B cell (primary cell): ENCODE measurements around the gene ZNF547. TPM values are rescaled to one million over a fixed set of nuclear protein-coding genes. Genes with fewer than 3 reads are reported as not detected.

ENCODE experiments used
- ATAC-seq: fragments of 200-7000 bp; cut with Tn5 transposase; one replicate; pipeline ENCODE4 v1.10.0; 2021; ENCODE audit warnings: low read depth, mild to moderate bottlenecking, moderate number of reproducible peaks, moderate library complexity
- CTCF ChIA-PET: fragments of 350-600 bp; sonication (Branson Sonifier 250); formaldehyde crosslinking; loops from one replicate; lab custom pipeline; 2021; ENCODE audit warnings: antibody characterized with exemption, inconsistent platforms; lab: Charles Lee
- POLR2A ChIA-PET: fragments of 350-600 bp; sonication (Branson Sonifier 250); formaldehyde crosslinking; loops from one replicate; lab custom pipeline; 2021; ENCODE audit warnings: antibody characterized with exemption; lab: Charles Lee
- DNase-seq: peaks from one replicate; pipeline ENCODE4 v3.0.0; 2013
- H2AFZ ChIP-seq: 2 replicates; pipeline ENCODE4 v1.6.1; 2012; ENCODE audit warnings: mild to moderate bottlenecking, low read depth, low read length; ENCODE audit not compliant: insufficient read depth, poor library complexity, severe bottlenecking
- H3K27ac ChIP-seq, 2 donors: 1 replicate in 1 of 2; 2 replicates in 1 of 2; pipeline ENCODE4 v1.5.1; 2012 to 2013; ENCODE audit warnings: low read length in 2 of 2, mild to moderate bottlenecking in 2 of 2, moderate library complexity in 1 of 2
- H3K27me3 ChIP-seq, 4 experiments: fragments of 200-600 bp in 1 of 4; sonication (generic) in 1 of 4; replicated peaks in 1 of 4; 1 replicate in 2 of 4; 2 replicates in 2 of 4; pipeline versions ENCODE4 v1.6.1 to v1.7.0; 2013 to 2016; ENCODE audit warnings: low read length in 3 of 4, mild to moderate bottlenecking in 2 of 4, mixed read lengths in 1 of 4, moderate library complexity in 1 of 4; ENCODE audit not compliant: insufficient read depth in 4 of 4, control insufficient read depth in 3 of 4; ENCODE audit errors: control extremely low read depth in 1 of 4
- H3K36me3 ChIP-seq, 2 experiments: replicated peaks in 1 of 2; 1 replicate in 1 of 2; 2 replicates in 1 of 2; pipeline versions ENCODE4 v1.6.1 to v1.7.1; 2013; ENCODE audit warnings: low read length in 1 of 2; ENCODE audit not compliant: insufficient read depth in 2 of 2, control insufficient read depth in 1 of 2; ENCODE audit errors: control extremely low read depth in 1 of 2, extremely low read depth in 1 of 2
- H3K4me1 ChIP-seq, 2 donors: fragments of 200-600 bp in 1 of 2; sonication (generic) in 1 of 2; 1 replicate in 1 of 2; 2 replicates in 1 of 2; pipeline versions ENCODE4 v1.5.1 to v1.6.1; 2013 to 2017; ENCODE audit warnings: low read length in 2 of 2; ENCODE audit not compliant: control insufficient read depth in 2 of 2, insufficient read depth in 2 of 2
- H3K4me2 ChIP-seq: replicated peaks from 2 replicates; pipeline ENCODE3; 2012; ENCODE audit warnings: mild to moderate bottlenecking, low read depth, low read length; ENCODE audit not compliant: poor library complexity, severe bottlenecking
- H3K4me3 ChIP-seq, 5 experiments: fragments of 200-600 bp in 1 of 5; sonication (generic) in 1 of 5; 1 replicate in 3 of 5; 2 replicates in 2 of 5; pipeline versions ENCODE4 v1.5.1 to v1.7.0; 2011 to 2016; ENCODE audit warnings: low read length in 4 of 5, mild to moderate bottlenecking in 4 of 5, low read depth in 2 of 5, control low read depth in 1 of 5, moderate library complexity in 1 of 5; ENCODE audit not compliant: insufficient read depth in 1 of 5; ENCODE audit errors: control extremely low read depth in 1 of 5, extremely low read depth in 1 of 5
- H3K79me2 ChIP-seq: fragments of 200-600 bp; sonication (generic); one replicate; pipeline ENCODE4 v1.6.0; 2016; ENCODE audit warnings: low read length; ENCODE audit not compliant: control insufficient read depth, insufficient read depth
- H3K9ac ChIP-seq: fragments of 200-600 bp; sonication (generic); 2 replicates; pipeline ENCODE4 v1.6.1; 2017; ENCODE audit warnings: mild to moderate bottlenecking, low read length, moderate library complexity
- H3K9me3 ChIP-seq, 3 donors: one replicate each; pipeline versions ENCODE4 v1.6.1 to v1.7.1; 2013; ENCODE audit warnings: low read length in 2 of 3; ENCODE audit not compliant: control insufficient read depth in 2 of 3, insufficient read depth in 1 of 3; ENCODE audit errors: control extremely low read depth in 1 of 3
- H4K20me1 ChIP-seq: 2 replicates; pipeline ENCODE4 v1.6.0; 2012; ENCODE audit warnings: mild to moderate bottlenecking, low read length; ENCODE audit not compliant: insufficient read depth, control insufficient read depth, poor library complexity, severe bottlenecking
- H3K27ac Mint-ChIP-seq: one replicate; pipeline ENCODE4 v1.8.0; 2021; ENCODE audit warnings: mixed read lengths
- H3K27me3 Mint-ChIP-seq: one replicate; pipeline ENCODE4 v1.8.0; 2021; ENCODE audit warnings: mixed read lengths
- H3K4me1 Mint-ChIP-seq: one replicate; pipeline ENCODE4 v1.8.0; 2021; ENCODE audit warnings: mixed read lengths
- H3K4me3 Mint-ChIP-seq: one replicate; pipeline ENCODE4 v1.8.0; 2021; ENCODE audit warnings: mixed read lengths
- H3K9me3 Mint-ChIP-seq: one replicate; pipeline ENCODE4 v1.8.0; 2022; ENCODE audit warnings: mixed read lengths; ENCODE audit not compliant: insufficient read depth
- EZH2 ChIP-seq: IDR thresholded peaks from 2 replicates; pipeline ENCODE4 v1.6.1; 2012; ENCODE audit warnings: borderline replicate concordance, low read depth, mild to moderate bottlenecking, moderate library complexity, low read length; ENCODE audit not compliant: insufficient read depth, poor library complexity, severe bottlenecking
- WGBS: methylation state at CpG from one replicate; pipeline ENCODE4 v1.1.5; 2013; ENCODE audit warnings: missing lambda C conversion rate; ENCODE audit not compliant: insufficient coverage; 5-methylcytosine and 5-hydroxymethylcytosine counted together
- intact Hi-C: fragments of 100-400 bp; cut with micrococcal nuclease; formaldehyde crosslinking; loops from one replicate; pipeline ENCODE4 v1.10.0; 2022
- polyA plus RNA-seq: library from polyadenylated mRNA; depleted of rRNA; stranded (reverse); fragments of >200 nt; gene quantifications from 2 replicates; pipeline ENCODE4 v1.2.3, GENCODE V29; 2012
- total RNA-seq, 2 donors: library from RNA; stranded (reverse); fragments of 120-200 nt in 1 of 2; gene quantifications; 1 replicate in 1 of 2; 2 replicates in 1 of 2; pipeline versions ENCODE4 v1.2.3 to v1.2.4, GENCODE V29; 2013 to 2022
- TF ChIP-seq, protein P1 (sequence below): fragments of 200-600 bp; IDR thresholded peaks from one replicate; pipeline ENCODE4 v1.8.0; 2022; ENCODE audit warnings: antibody characterized with exemption, mild to moderate bottlenecking

ZNF547 gene
- total and polyA plus RNA-seq, 2 donors (not counting 1 experiment from before 2014, with no cell fraction given), result 2.6 to 9.7 TPM

DNA sequence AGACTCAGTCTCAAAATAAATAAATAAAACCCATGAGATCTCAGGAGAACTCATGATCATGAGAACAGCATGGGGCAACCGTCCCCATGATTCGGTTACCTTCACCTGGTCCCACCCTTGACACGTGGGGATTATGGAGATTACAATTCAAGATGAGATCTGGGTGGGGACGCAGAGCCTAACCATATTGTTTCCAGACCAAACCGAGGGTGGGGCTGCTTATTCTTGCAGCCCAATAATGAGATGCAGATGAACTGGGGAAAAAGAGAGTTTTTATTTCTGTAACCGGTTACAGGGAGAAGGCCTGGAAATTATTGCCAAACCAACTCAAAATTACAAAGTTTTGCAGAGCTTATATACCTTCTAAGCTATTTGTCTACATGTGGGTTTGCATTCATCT, 12.8 kb downstream of the ZNF547 start:
- 90% methylated on average over 5 of the region's 6 CpGs for WGBS
- ChIA-PET CTCF (no interaction called here), POLR2A (no interaction called here)
- Histone ChIP-seq H4K20me1 (no peaks in the 10 kb centered on the region), H3K9me3 (peaks cover 11 to 41% (median 38%) of the 10 kb centered on the region in 3 donors), H3K4me2 (no peak overlapping the region), H3K4me3 (no peak overlapping the region), H2AFZ (no peak overlapping the region), H3K79me2 (peaks cover 5% of the 10 kb centered on the region), H3K4me1 (no peaks in the 10 kb centered on the region), H3K9ac (no peak overlapping the region), H3K36me3 (peaks cover 5 to 49% of the 10 kb centered on the region in 2 experiments), H3K27me3 (no peaks in the 10 kb centered on the region), H3K27ac (no peak overlapping the region)
- peaks cover 17% of the 10 kb centered on the region for H3K9me3 Mint-ChIP-seq
- ATAC-seq (no peak), DNase-seq (no peak)
- no peaks in the 10 kb centered on the region for H3K27me3 Mint-ChIP-seq
- no peak for TF ChIP-seq EZH2
- TF ChIP-seq, protein P1, sequence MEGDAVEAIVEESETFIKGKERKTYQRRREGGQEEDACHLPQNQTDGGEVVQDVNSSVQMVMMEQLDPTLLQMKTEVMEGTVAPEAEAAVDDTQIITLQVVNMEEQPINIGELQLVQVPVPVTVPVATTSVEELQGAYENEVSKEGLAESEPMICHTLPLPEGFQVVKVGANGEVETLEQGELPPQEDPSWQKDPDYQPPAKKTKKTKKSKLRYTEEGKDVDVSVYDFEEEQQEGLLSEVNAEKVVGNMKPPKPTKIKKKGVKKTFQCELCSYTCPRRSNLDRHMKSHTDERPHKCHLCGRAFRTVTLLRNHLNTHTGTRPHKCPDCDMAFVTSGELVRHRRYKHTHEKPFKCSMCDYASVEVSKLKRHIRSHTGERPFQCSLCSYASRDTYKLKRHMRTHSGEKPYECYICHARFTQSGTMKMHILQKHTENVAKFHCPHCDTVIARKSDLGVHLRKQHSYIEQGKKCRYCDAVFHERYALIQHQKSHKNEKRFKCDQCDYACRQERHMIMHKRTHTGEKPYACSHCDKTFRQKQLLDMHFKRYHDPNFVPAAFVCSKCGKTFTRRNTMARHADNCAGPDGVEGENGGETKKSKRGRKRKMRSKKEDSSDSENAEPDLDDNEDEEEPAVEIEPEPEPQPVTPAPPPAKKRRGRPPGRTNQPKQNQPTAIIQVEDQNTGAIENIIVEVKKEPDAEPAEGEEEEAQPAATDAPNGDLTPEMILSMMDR, result no peak
- H3K27ac Mint-ChIP-seq, result no peak overlapping the region
- no peak overlapping the region for H3K4me3 Mint-ChIP-seq
- no peaks in the 10 kb centered on the region for H3K4me1 Mint-ChIP-seq
- intact Hi-C loops, result no loop called here

GRCh38 chr19:57377498-57378146, 14.3 kb downstream of the ZNF547 start:
- no peak overlapping the region for H3K9ac ChIP-seq
- no CpG with 5 or more reads among the region's 3 CpGs for WGBS
- no peak overlapping the region for H2AFZ ChIP-seq
- no peaks in the 10 kb centered on the region for H3K27me3 ChIP-seq
- no peak overlapping the region for H3K4me2 ChIP-seq
- CTCF ChIA-PET, result no interaction called here
- peaks cover 5% of the 10 kb centered on the region for H3K79me2 ChIP-seq
- no peak overlapping the region for H3K27ac ChIP-seq
- no peaks in the 10 kb centered on the region for H3K4me1 ChIP-seq
- peaks cover 11 to 44% (median 41%) of the 10 kb centered on the region in 3 donors for H3K9me3 ChIP-seq
- Mint-ChIP-seq H3K27me3 (no peaks in the 10 kb centered on the region), H3K9me3 (peaks cover 17% of the 10 kb centered on the region), H3K4me3 (no peak overlapping the region), H3K27ac (no peak overlapping the region), H3K4me1 (no peaks in the 10 kb centered on the region)
- intact Hi-C loops, result no loop called here
- DNase-seq (no peak), ATAC-seq (no peak)
- no peak overlapping the region for H3K4me3 ChIP-seq
- H4K20me1 ChIP-seq, result no peaks in the 10 kb centered on the region
- H3K36me3 ChIP-seq, result peaks cover 4 to 41% of the 10 kb centered on the region in 2 experiments
- TF ChIP-seq, protein P1, result no peak
- TF ChIP-seq EZH2, result no peak
- POLR2A ChIA-PET, result no interaction called here
